HCT116 (cell line): ENCODE results near the gene MALL.

Experiments used
- JUND ChIP-seq: IDR thresholded peaks from 2 replicates; pipeline ENCODE4 v1.6.1; 2012
- POLR2A ChIP-seq: IDR thresholded peaks from 2 replicates; pipeline ENCODE4 v1.7.0; 2011; ENCODE audit warnings: borderline replicate concordance; ENCODE audit not compliant: insufficient read depth, insufficient read length; ENCODE audit errors: extremely low read depth
- ZNF274 ChIP-seq: fragments of 200-500 bp; sonication (Bioruptor generic); IDR thresholded peaks from 2 replicates; pipeline ENCODE4 v1.6.1; 2014; ENCODE audit warnings: mild to moderate bottlenecking, low read depth, low read length, inconsistent platforms
- TF ChIP-seq, protein P1 (sequence below), 3 experiments: fragments of 200-600 bp in 1 of 3; sonication (generic) in 1 of 3; IDR thresholded peaks in 2 of 3; conservative IDR thresholded peaks in 1 of 3; 2 replicates each; pipeline ENCODE4 v1.5.1; 2012 to 2017; ENCODE audit warnings: low read depth in 2 of 3, low read length in 2 of 3, antibody characterized with exemption in 1 of 3, borderline replicate concordance in 1 of 3, control low read depth in 1 of 3, mild to moderate bottlenecking in 1 of 3, mixed read lengths in 1 of 3, mixed run types in 1 of 3, moderate library complexity in 1 of 3; ENCODE audit not compliant: insufficient read depth in 1 of 3

DNA sequence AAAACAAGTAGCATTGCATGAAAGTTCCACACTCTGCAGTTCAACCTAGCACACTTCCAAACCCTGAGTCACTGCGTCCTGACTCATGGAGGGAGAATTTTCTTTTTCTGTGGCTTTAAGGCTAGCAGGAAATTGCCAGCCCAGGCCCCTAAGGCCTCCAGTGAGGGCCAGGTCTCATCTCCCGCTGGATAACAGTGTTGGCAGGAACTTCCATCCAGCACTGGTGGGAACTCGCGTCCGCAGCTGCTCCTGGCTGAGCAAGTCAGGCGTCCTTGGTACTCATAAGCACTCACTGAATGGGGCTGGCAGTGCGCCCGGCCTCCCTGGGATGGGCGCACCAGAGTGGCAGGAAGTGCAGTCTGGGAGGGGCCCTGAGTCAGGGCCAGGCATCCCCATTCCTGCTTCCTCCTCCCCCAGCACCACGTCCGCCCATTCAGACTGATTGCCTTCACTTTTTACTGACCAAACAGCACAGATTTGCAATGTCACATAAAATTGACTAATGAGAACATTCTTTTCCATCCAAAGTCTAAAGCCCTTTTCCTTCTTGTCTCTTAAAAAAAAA is 14.3 kb downstream of the MALL start:
- TF ChIP-seq, protein P1, sequence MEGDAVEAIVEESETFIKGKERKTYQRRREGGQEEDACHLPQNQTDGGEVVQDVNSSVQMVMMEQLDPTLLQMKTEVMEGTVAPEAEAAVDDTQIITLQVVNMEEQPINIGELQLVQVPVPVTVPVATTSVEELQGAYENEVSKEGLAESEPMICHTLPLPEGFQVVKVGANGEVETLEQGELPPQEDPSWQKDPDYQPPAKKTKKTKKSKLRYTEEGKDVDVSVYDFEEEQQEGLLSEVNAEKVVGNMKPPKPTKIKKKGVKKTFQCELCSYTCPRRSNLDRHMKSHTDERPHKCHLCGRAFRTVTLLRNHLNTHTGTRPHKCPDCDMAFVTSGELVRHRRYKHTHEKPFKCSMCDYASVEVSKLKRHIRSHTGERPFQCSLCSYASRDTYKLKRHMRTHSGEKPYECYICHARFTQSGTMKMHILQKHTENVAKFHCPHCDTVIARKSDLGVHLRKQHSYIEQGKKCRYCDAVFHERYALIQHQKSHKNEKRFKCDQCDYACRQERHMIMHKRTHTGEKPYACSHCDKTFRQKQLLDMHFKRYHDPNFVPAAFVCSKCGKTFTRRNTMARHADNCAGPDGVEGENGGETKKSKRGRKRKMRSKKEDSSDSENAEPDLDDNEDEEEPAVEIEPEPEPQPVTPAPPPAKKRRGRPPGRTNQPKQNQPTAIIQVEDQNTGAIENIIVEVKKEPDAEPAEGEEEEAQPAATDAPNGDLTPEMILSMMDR (IDR thresholded peaks at IDR 0.05 in 2 of 3, conservative IDR thresholded peaks at IDR 0.05 in 1 of 3; ENCODE audit: borderline replicate concordance in 1 of 3, insufficient read depth in 1 of 3, low read depth in 2 of 3, low read length in 2 of 3) = no peak
- TF ChIP-seq POLR2A (no peak), ZNF274 (no peak), JUND (no peak)
